Thoracic aorta (tissue), 2 donors: ENCODE results near the gene ERGIC1. TPM values are rescaled to one million over a fixed set of nuclear protein-coding genes. Genes with fewer than 3 reads are reported as not detected.

Experiments used
- ATAC-seq: fragments of 150-250 bp; one replicate; pipeline ENCODE4 v1.8.0; 2017; ENCODE audit warnings: low read depth; ENCODE audit not compliant: insufficient number of reproducible peaks, low FRiP score
- DNase-seq: peaks from one replicate; pipeline ENCODE4 v3.0.0-alpha.2; 2020; ENCODE audit warnings: low spot score
- H3K27ac ChIP-seq, 2 donors: fragments of 200-600 bp; sonication (generic); 1 replicate in 1 of 2; 2 replicates in 1 of 2; pipeline ENCODE4 v1.5.1; 2016; ENCODE audit warnings: mild to moderate bottlenecking in 2 of 2, moderate library complexity in 2 of 2
- H3K27me3 ChIP-seq: fragments of 200-600 bp; sonication (generic); replicated peaks from 2 replicates; pipeline ENCODE4 v1.6.0; 2016; ENCODE audit warnings: mild to moderate bottlenecking; ENCODE audit not compliant: insufficient read depth
- H3K36me3 ChIP-seq: fragments of 200-600 bp; sonication (generic); one replicate; pipeline ENCODE4 v1.5.1; 2016
- H3K4me1 ChIP-seq, 2 donors: fragments of 200-600 bp; sonication (generic); 1 replicate in 1 of 2; 2 replicates in 1 of 2; pipeline versions ENCODE4 v1.5.1 to v1.6.0; 2016; ENCODE audit warnings: low read depth in 2 of 2, mild to moderate bottlenecking in 1 of 2; ENCODE audit not compliant: control insufficient read depth in 1 of 2
- H3K4me3 ChIP-seq: fragments of 200-600 bp; sonication (generic); 2 replicates; pipeline ENCODE4 v1.5.1; 2016; ENCODE audit warnings: mild to moderate bottlenecking
- H3K9me3 ChIP-seq: fragments of 200-600 bp; sonication (generic); 2 replicates; pipeline ENCODE4 v1.5.1; 2016
- CTCF ChIP-seq: fragments of 200-600 bp; sonication (generic); IDR thresholded peaks from one replicate; pipeline ENCODE4 v1.5.1; 2019; ENCODE audit warnings: antibody characterized with exemption
- total RNA-seq, 2 donors: library from RNA; depleted of rRNA; stranded (reverse); fragments of >200 nt; gene quantifications; one replicate each; pipeline versions ENCODE4 v1.1.0 to v1.2.3, GENCODE V29; 2016

The ERGIC1 gene
- total RNA-seq, 2 donors from 2014 or later: 141 to 230 TPM

DNA sequence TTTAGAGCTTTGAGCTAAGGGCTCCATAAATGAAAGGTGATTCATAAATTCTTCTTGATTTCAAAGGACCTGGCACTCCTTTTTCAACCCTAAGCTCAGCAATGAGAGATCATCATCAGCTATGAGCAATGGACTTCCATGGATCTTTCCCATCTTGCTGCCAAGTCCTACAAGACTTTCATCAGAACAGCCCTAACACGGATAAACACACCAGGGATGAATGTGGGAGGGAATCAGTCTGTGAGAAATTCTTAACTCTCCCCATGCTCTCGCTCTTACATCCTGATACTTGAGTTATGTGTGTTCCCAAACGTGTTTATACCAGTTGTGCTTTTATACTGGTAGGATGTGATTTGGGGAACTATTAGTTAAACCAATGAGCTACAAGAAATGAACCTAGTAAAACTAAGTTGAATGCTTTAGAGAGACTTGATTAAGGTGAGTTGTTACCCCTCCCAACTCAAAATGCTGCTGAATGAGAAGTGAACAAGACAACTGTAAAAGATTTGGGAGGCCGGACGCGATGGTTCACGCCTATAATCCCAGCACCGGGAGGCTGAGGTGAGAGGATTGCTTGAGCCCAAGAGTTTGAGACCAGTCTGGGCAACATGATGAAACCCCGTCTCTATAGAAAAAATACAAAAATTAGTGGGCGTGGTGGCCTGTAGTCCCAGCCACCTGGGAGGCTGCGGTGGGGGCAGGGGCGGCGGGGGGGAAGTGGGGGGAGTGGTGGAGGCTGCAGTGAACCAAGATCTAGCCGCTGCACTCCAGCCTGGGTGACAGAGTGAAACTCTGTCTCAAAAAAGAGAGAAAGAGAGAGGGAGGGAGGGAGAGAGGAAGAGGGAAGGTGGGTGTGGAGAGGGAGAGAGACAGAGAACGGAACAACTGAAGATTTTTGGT lies 120.0 kb downstream of the ERGIC1 start:
- no peak for TF ChIP-seq CTCF
- H3K4me1 ChIP-seq: peaks cover 28 to 61% of the 10 kb centered on the region in 2 donors
- H3K4me3 ChIP-seq: no peak overlapping the region
- peak overlapping the region; percentile 94 to 95 for H3K27ac ChIP-seq
- H3K9me3 ChIP-seq: no peaks in the 10 kb centered on the region
- H3K36me3 ChIP-seq: no peaks in the 10 kb centered on the region
- no peaks in the 10 kb centered on the region for H3K27me3 ChIP-seq
- ATAC-seq (peak; percentile 48), DNase-seq (no peak)

DNA sequence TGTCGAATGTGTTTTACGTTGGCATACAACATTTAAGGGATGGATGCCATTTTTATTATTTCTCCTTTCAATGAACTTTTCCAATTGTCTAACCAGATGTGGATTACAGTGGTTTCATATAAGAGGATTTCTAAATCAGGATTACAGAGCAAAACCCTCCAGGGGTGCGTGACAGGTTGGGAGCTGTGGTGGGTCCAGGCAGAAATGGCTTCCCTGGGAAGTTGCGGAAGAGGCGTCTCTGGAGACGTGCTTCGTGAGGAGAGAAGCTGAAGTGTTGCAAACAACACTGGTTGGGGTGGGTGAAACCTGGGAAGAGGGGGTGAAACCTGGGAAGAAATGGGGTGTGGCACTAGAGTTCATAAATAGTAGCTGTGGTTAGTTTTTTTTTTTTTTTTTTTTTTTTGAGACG lies 120.7 kb downstream of the ERGIC1 start:
- no peak for DNase-seq

GRCh38 chr5:172956228-172956627 lies 122.2 kb downstream of the ERGIC1 start:
- H3K27ac ChIP-seq: peak overlapping the region; percentile 94 to 95
- H3K4me1 ChIP-seq: peaks cover 37 to 68% of the 10 kb centered on the region in 2 donors
- no peaks in the 10 kb centered on the region for H3K36me3 ChIP-seq
- peak overlapping the region; percentile 19 for H3K4me3 ChIP-seq
- no peak for TF ChIP-seq CTCF
- H3K9me3 ChIP-seq: no peaks in the 10 kb centered on the region
- no peaks in the 10 kb centered on the region for H3K27me3 ChIP-seq
- DNase-seq (no peak), ATAC-seq (no peak)

More for the DNA sequence above, 120.7 kb downstream of the ERGIC1 start:
- no peak for TF ChIP-seq CTCF
- Histone ChIP-seq H3K27ac (peak overlapping the region; percentile 94 to 95), H3K36me3 (no peaks in the 10 kb centered on the region), H3K4me3 (no peak overlapping the region), H3K9me3 (no peaks in the 10 kb centered on the region), H3K4me1 (peaks cover 30 to 64% of the 10 kb centered on the region in 2 donors), H3K27me3 (no peaks in the 10 kb centered on the region)
- no peak for ATAC-seq

GRCh38 chr5:172956936-172957335 lies 122.9 kb downstream of the ERGIC1 start:
- Histone ChIP-seq H3K36me3 (peaks cover 2% of the 10 kb centered on the region), H3K9me3 (no peaks in the 10 kb centered on the region), H3K27ac (peak overlapping the region; percentile 94 to 95), H3K4me3 (no peak overlapping the region), H3K27me3 (no peaks in the 10 kb centered on the region), H3K4me1 (peaks cover 31 to 61% of the 10 kb centered on the region in 2 donors)
- ATAC-seq (no peak), DNase-seq (no peak)
- TF ChIP-seq CTCF: no peak

DNA sequence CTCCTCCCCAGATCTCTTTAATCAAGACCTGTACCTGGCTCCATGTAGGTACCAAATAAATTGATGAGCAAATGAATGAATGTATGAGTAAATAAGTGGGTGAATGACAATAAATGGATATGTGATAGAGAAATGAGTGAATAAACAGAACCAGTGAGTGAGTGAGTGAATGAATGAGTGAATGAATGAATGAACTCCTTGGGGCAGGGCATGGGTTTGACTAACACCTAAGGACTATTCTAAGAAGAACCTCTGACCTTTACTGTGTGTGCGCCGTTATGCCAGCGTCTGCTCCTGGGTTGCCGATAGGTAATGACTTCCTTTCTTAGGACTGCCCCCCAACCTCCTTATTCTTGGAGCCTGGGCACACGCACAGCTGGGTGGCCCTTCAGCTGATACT lies 123.4 kb downstream of the ERGIC1 start:
- ATAC-seq: no peak
- Histone ChIP-seq H3K4me1 (peaks cover 30 to 57% of the 10 kb centered on the region in 2 donors), H3K36me3 (peaks cover 4% of the 10 kb centered on the region), H3K27ac (peak overlapping the region; percentile 94 to 95), H3K27me3 (no peaks in the 10 kb centered on the region), H3K9me3 (no peaks in the 10 kb centered on the region), H3K4me3 (no peak overlapping the region)
- no peak for DNase-seq
- TF ChIP-seq CTCF: no peak
